Thymus (tissue), 11 donors: ENCODE data around the gene TUBG1. TPM values are rescaled to one million over a fixed set of nuclear protein-coding genes. Genes with fewer than 3 reads are reported as not detected.

Experiments used
- DNase-seq, 9 donors: peaks; one replicate each; pipeline ENCODE4 v3.0.0-alpha.2; 2013; ENCODE audit warnings: low spot score in 9 of 9, low read depth in 6 of 9, missing footprints in 1 of 9
- H3K27ac ChIP-seq, 2 donors: one replicate each; pipeline ENCODE4 v1.5.1; 2013; ENCODE audit warnings: control low read depth in 1 of 2, low read depth in 1 of 2, low read length in 1 of 2, mild to moderate bottlenecking in 1 of 2, moderate library complexity in 1 of 2
- H3K27me3 ChIP-seq, 2 donors: one replicate each; pipeline ENCODE4 v1.5.1; 2013; ENCODE audit warnings: low read length in 1 of 2; ENCODE audit not compliant: control insufficient read depth in 2 of 2, insufficient read depth in 1 of 2
- H3K36me3 ChIP-seq, 2 donors: one replicate each; pipeline ENCODE4 v1.5.1; 2013; ENCODE audit warnings: low read length in 1 of 2, mild to moderate bottlenecking in 1 of 2, moderate library complexity in 1 of 2; ENCODE audit not compliant: control insufficient read depth in 2 of 2, insufficient read depth in 2 of 2
- H3K4me1 ChIP-seq, 2 donors: one replicate each; pipeline ENCODE4 v1.5.1; 2013; ENCODE audit warnings: low read length in 2 of 2; ENCODE audit not compliant: control insufficient read depth in 2 of 2, insufficient read depth in 2 of 2
- H3K4me3 ChIP-seq, 2 donors: one replicate each; pipeline ENCODE4 v1.5.1; 2013; ENCODE audit warnings: low read length in 2 of 2, control low read depth in 1 of 2, mild to moderate bottlenecking in 1 of 2
- H3K9me3 ChIP-seq, 2 donors: one replicate each; pipeline ENCODE4 v1.5.1; 2013; ENCODE audit warnings: low read length in 1 of 2, mild to moderate bottlenecking in 1 of 2; ENCODE audit not compliant: control insufficient read depth in 2 of 2, insufficient read depth in 1 of 2
- WGBS: extraction: QIAGEN DNeasy Blood & Tissue Kit; methylation state at CpG from one replicate; pipeline ENCODE4 v1.1.7; 2013; 5-methylcytosine and 5-hydroxymethylcytosine counted together
- polyA plus RNA-seq: library from polyadenylated mRNA; stranded (reverse); fragments of 200-250 nt; gene quantifications from one replicate; pipeline ENCODE4 v1.2.3, GENCODE V29; 2013
- total RNA-seq: library from RNA; stranded (reverse); fragments of 120-200 nt; gene quantifications from one replicate; pipeline ENCODE4 v1.2.4, GENCODE V29; 2013
- donor health status: healthy.

The TUBG1 gene
- total and polyA plus RNA-seq, 2 donors = 11.4 to 24.1 TPM

- WGBS = 95% methylated on average over 7 of the region's 7 CpGs
- Histone ChIP-seq H3K9me3 (no peaks in the 10 kb centered on the region), H3K27ac (peak overlapping the region; percentile 12 to 31), H3K4me3 (no peak overlapping the region), H3K4me1 (peaks cover 0 to 8% of the 10 kb centered on the region in 2 donors), H3K27me3 (no peaks in the 10 kb centered on the region), H3K36me3 (peaks cover 92 to 94% of the 10 kb centered on the region in 2 donors)
- DNase-seq = peak in 1 of 9 donors; percentile 11
Measured at GRCh38 chr17:42586514-42587230, 22.8 kb upstream of the TUBG1 start.

GRCh38 chr17:42590886-42591285 lies 18.6 kb upstream of the TUBG1 start:
- 96% methylated on average over 2 of the region's 2 CpGs for WGBS
- Histone ChIP-seq H3K4me1 (no peaks in the 10 kb centered on the region), H3K27ac (no peak overlapping the region), H3K36me3 (peaks cover 61 to 68% of the 10 kb centered on the region in 2 donors), H3K4me3 (no peak overlapping the region), H3K9me3 (no peaks in the 10 kb centered on the region), H3K27me3 (no peaks in the 10 kb centered on the region)
- DNase-seq = no peak

GRCh38 chr17:42591411-42591810 lies 18.1 kb upstream of the TUBG1 start:
- H3K4me1 ChIP-seq = no peaks in the 10 kb centered on the region
- H3K27ac ChIP-seq = no peak overlapping the region
- DNase-seq = no peak
- no peaks in the 10 kb centered on the region for H3K27me3 ChIP-seq
- H3K4me3 ChIP-seq = no peak overlapping the region
- H3K9me3 ChIP-seq = no peaks in the 10 kb centered on the region
- peaks cover 56 to 63% of the 10 kb centered on the region in 2 donors for H3K36me3 ChIP-seq
- 99% methylated on average over 9 of the region's 9 CpGs for WGBS

- DNase-seq = no peak
- Histone ChIP-seq H3K4me3 (no peak overlapping the region), H3K27ac (no peak overlapping the region), H3K4me1 (no peaks in the 10 kb centered on the region), H3K36me3 (peaks cover 19 to 32% of the 10 kb centered on the region in 2 donors), H3K9me3 (no peaks in the 10 kb centered on the region), H3K27me3 (no peaks in the 10 kb centered on the region)
- 97% methylated on average over 3 of the region's 3 CpGs for WGBS
Measured at GRCh38 chr17:42596386-42596785, 13.1 kb upstream of the TUBG1 start.

- Histone ChIP-seq H3K4me1 (no peaks in the 10 kb centered on the region), H3K27ac (no peak overlapping the region), H3K27me3 (no peaks in the 10 kb centered on the region), H3K4me3 (no peak overlapping the region), H3K36me3 (peaks cover 14 to 28% of the 10 kb centered on the region in 2 donors), H3K9me3 (no peaks in the 10 kb centered on the region)
- WGBS = 92% methylated on average over 2 of the region's 2 CpGs
- no peak for DNase-seq
Measured at GRCh38 chr17:42598905-42599304, 10.6 kb upstream of the TUBG1 start.

- no peaks in the 10 kb centered on the region for H3K9me3 ChIP-seq
- DNase-seq = no peak
- no peak overlapping the region for H3K4me3 ChIP-seq
- peaks cover 8 to 11% of the 10 kb centered on the region in 2 donors for H3K4me1 ChIP-seq
- WGBS = 97% methylated on average over 7 of the region's 7 CpGs
- peaks cover 6 to 24% of the 10 kb centered on the region in 2 donors for H3K36me3 ChIP-seq
- H3K27me3 ChIP-seq = no peaks in the 10 kb centered on the region
- no peak overlapping the region for H3K27ac ChIP-seq
Measured at GRCh38 chr17:42603318-42603717, 6.2 kb upstream of the TUBG1 start.

GRCh38 chr17:42607769-42608168 lies 1.7 kb upstream of the TUBG1 start:
- DNase-seq = no peak
- Histone ChIP-seq H3K4me1 (peaks cover 11 to 14% of the 10 kb centered on the region in 2 donors), H3K27ac (no peak overlapping the region), H3K27me3 (peaks cover 0 to 2% of the 10 kb centered on the region in 2 donors), H3K36me3 (peaks cover 8 to 25% of the 10 kb centered on the region in 2 donors), H3K9me3 (no peaks in the 10 kb centered on the region), H3K4me3 (peak overlapping the region; percentile 72 to 98)
- 86% methylated on average over 3 of the region's 3 CpGs for WGBS

- under 1% methylated on average over 30 of the region's 30 CpGs for WGBS
- H3K9me3 ChIP-seq = no peaks in the 10 kb centered on the region
- DNase-seq = peak in 5 of 9 donors; percentile 15 to 63 (median 27)
- peaks cover 0 to 2% of the 10 kb centered on the region in 2 donors for H3K27me3 ChIP-seq
- peaks cover 16 to 26% of the 10 kb centered on the region in 2 donors for H3K36me3 ChIP-seq
- peak overlapping the region; percentile 72 to 98 for H3K4me3 ChIP-seq
- H3K27ac ChIP-seq = peak overlapping the region; percentile 91 to 93
- H3K4me1 ChIP-seq = peaks cover 11 to 14% of the 10 kb centered on the region in 2 donors
Measured at GRCh38 chr17:42608305-42609181, 940 bp upstream of the TUBG1 start.
